HepG2 (cell line): ENCODE results near the gene POLR1C. TPM values are rescaled to one million over a fixed set of nuclear protein-coding genes. Genes with fewer than 3 reads are reported as not detected.
A peak's percentile ranks its signal among the peaks of the same experiment; 100 is the strongest.

Experiments used
- ATAD3A ChIP-seq: sonication (generic); formaldehyde crosslinking; IDR thresholded peaks from 2 replicates; pipeline ENCODE4 v1.4.0; 2020; ENCODE audit warnings: missing genetic modification reagents
- FLYWCH1 ChIP-seq: sonication (generic); formaldehyde crosslinking; IDR thresholded peaks from 2 replicates; pipeline ENCODE4 v1.8.1; 2023; ENCODE audit warnings: mild to moderate bottlenecking, missing genetic modification reagents
- HES4 ChIP-seq: sonication (generic); formaldehyde crosslinking; IDR thresholded peaks from 2 replicates; pipeline ENCODE4 v1.9.0; 2021; ENCODE audit warnings: mild to moderate bottlenecking, missing genetic modification reagents, borderline replicate concordance
- MIER3 ChIP-seq: IDR thresholded peaks from 2 replicates; pipeline ENCODE4 v1.6.1; 2016; ENCODE audit warnings: missing compliant biosample characterization, borderline replicate concordance
- POLR2G ChIP-seq: fragments of 200-400 bp; formaldehyde crosslinking; IDR thresholded peaks from 2 replicates; pipeline ENCODE4 v1.6.1; 2018; ENCODE audit warnings: mild to moderate bottlenecking, low read depth, low read length, moderate library complexity
- REST ChIP-seq, 2 experiments: IDR thresholded peaks; 2 replicates each; pipeline ENCODE4 v1.6.1; 2011 to 2012; ENCODE audit warnings: low read length in 2 of 2, borderline replicate concordance in 1 of 2, low read depth in 1 of 2, mild to moderate bottlenecking in 1 of 2, moderate library complexity in 1 of 2
- TBX2 ChIP-seq: sonication (generic); formaldehyde crosslinking; IDR thresholded peaks from 2 replicates; pipeline ENCODE4 v1.5.0; 2020; ENCODE audit warnings: missing genetic modification reagents, mild to moderate bottlenecking, borderline replicate concordance
- ZNF343 ChIP-seq: sonication (generic); formaldehyde crosslinking; IDR thresholded peaks from 2 replicates; pipeline ENCODE4 v1.4.0; 2020; ENCODE audit warnings: mild to moderate bottlenecking, missing genetic modification reagents
- ZNF747 ChIP-seq: sonication (generic); formaldehyde crosslinking; IDR thresholded peaks from 2 replicates; pipeline ENCODE4 v1.8.1; 2023; ENCODE audit warnings: missing genetic modification reagents, mild to moderate bottlenecking, borderline replicate concordance
- ZNF788 ChIP-seq: sonication (generic); formaldehyde crosslinking; IDR thresholded peaks from 2 replicates; pipeline ENCODE4 v1.5.0; 2020; ENCODE audit warnings: mild to moderate bottlenecking, missing genetic modification reagents, borderline replicate concordance
- polyA plus RNA-seq, 8 experiments: library from polyadenylated mRNA; depleted of rRNA in 3 of 8; stranded (reverse) in 7 of 8; unstranded in 1 of 8; fragments of >200 nt; fragmentation: Illumina TruSeq in 4 of 8; extraction: Trizol in 4 of 8; gene quantifications; 2 replicates each; pipeline versions ENCODE4 v1.2.1 to v1.2.3, GENCODE V29; 2011 to 2016; ENCODE audit warnings: low read depth in 4 of 8, missing spikeins in 1 of 8, mixed read lengths in 1 of 8; ENCODE audit not compliant: insufficient read depth in 1 of 8
- total RNA-seq, 5 experiments: library from RNA; depleted of rRNA; stranded (reverse); fragments of >200 nt; fragmentation: Illumina TruSeq; extraction: Trizol; gene quantifications; 2 replicates each; pipeline ENCODE4 v1.2.3, GENCODE V29; 2016; ENCODE audit warnings: low read depth in 1 of 5
- TF ChIP-seq, protein P1 (sequence below): sonication (generic); formaldehyde crosslinking; IDR thresholded peaks from 2 replicates; pipeline ENCODE4 v1.5.1; 2020; ENCODE audit warnings: mild to moderate bottlenecking, missing genetic modification reagents, moderate library complexity
- TF ChIP-seq, protein P2 (sequence below): sonication (generic); formaldehyde crosslinking; IDR thresholded peaks from 2 replicates; pipeline ENCODE4 v1.9.0; 2021; ENCODE audit warnings: missing genetic modification reagents, borderline replicate concordance
- TF ChIP-seq, protein P3 (sequence below): sonication (generic); formaldehyde crosslinking; IDR thresholded peaks from 2 replicates; pipeline ENCODE4 v1.5.0; 2020; ENCODE audit warnings: mild to moderate bottlenecking, low read depth, missing genetic modification reagents, borderline replicate concordance

The POLR1C gene
- total and polyA plus RNA-seq, 2 of the 13 experiments (the other 11 are each of a cell fraction or from before 2014, with no cell fraction given): 62.6 to 72.2 TPM

DNA sequence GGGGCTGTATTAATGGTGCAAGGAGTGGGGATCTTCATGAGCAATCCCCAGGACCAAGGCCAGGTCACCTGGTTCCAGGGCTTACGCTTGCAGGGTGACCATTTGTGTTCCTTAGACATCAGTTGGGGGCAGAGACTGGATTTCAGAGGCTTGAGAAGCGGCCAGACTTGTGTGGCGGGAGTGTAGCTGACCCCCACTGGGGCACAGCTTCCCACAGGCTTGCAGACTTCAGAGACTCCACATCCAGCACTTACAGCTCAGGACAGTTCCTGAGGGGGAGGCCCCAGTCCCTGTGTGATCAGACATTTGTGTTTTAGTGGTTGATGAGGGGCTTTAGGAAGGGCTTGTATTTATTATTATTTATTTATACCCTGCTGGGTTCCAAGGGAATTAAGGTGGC lies 24.2 kb upstream of the POLR1C start (continued):
- TF ChIP-seq, protein P1, sequence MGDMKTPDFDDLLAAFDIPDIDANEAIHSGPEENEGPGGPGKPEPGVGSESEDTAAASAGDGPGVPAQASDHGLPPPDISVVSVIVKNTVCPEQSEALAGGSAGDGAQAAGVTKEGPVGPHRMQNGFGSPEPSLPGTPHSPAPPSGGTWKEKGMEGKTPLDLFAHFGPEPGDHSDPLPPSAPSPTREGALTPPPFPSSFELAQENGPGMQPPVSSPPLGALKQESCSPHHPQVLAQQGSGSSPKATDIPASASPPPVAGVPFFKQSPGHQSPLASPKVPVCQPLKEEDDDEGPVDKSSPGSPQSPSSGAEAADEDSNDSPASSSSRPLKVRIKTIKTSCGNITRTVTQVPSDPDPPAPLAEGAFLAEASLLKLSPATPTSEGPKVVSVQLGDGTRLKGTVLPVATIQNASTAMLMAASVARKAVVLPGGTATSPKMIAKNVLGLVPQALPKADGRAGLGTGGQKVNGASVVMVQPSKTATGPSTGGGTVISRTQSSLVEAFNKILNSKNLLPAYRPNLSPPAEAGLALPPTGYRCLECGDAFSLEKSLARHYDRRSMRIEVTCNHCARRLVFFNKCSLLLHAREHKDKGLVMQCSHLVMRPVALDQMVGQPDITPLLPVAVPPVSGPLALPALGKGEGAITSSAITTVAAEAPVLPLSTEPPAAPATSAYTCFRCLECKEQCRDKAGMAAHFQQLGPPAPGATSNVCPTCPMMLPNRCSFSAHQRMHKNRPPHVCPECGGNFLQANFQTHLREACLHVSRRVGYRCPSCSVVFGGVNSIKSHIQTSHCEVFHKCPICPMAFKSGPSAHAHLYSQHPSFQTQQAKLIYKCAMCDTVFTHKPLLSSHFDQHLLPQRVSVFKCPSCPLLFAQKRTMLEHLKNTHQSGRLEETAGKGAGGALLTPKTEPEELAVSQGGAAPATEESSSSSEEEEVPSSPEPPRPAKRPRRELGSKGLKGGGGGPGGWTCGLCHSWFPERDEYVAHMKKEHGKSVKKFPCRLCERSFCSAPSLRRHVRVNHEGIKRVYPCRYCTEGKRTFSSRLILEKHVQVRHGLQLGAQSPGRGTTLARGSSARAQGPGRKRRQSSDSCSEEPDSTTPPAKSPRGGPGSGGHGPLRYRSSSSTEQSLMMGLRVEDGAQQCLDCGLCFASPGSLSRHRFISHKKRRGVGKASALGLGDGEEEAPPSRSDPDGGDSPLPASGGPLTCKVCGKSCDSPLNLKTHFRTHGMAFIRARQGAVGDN (CRISPR knock-in tag): peak; percentile 50
- TF ChIP-seq MIER3 (CRISPR knock-in tag) (no peak), FLYWCH1 (CRISPR knock-in tag) (no peak), HES4 (CRISPR knock-in tag) (0 out of 2 replicates have a peak, but pooled peaks have one; percentile 9), REST (IDR thresholded peaks at IDR 0.05; ENCODE audit: borderline replicate concordance in 1 of 2, low read depth in 1 of 2, low read length in 2 of 2) (peak in 1 of 2 experiments; percentile 69; a peak in 2 of 4 replicates), TBX2 (0 out of 2 replicates have a peak, but pooled peaks have one; percentile 25), ATAD3A (CRISPR knock-in tag) (no peak), ZNF343 (no peak), ZNF747 (CRISPR knock-in tag) (peak; percentile 26; the same call in 1 of the 2 replicates), ZNF788 (CRISPR knock-in tag) (no peak), POLR2G (0 out of 2 replicates have a peak, but pooled peaks have one; percentile 11)
- TF ChIP-seq, protein P2, sequence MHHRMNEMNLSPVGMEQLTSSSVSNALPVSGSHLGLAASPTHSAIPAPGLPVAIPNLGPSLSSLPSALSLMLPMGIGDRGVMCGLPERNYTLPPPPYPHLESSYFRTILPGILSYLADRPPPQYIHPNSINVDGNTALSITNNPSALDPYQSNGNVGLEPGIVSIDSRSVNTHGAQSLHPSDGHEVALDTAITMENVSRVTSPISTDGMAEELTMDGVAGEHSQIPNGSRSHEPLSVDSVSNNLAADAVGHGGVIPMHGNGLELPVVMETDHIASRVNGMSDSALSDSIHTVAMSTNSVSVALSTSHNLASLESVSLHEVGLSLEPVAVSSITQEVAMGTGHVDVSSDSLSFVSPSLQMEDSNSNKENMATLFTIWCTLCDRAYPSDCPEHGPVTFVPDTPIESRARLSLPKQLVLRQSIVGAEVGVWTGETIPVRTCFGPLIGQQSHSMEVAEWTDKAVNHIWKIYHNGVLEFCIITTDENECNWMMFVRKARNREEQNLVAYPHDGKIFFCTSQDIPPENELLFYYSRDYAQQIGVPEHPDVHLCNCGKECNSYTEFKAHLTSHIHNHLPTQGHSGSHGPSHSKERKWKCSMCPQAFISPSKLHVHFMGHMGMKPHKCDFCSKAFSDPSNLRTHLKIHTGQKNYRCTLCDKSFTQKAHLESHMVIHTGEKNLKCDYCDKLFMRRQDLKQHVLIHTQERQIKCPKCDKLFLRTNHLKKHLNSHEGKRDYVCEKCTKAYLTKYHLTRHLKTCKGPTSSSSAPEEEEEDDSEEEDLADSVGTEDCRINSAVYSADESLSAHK: no peak
- TF ChIP-seq, protein P3, sequence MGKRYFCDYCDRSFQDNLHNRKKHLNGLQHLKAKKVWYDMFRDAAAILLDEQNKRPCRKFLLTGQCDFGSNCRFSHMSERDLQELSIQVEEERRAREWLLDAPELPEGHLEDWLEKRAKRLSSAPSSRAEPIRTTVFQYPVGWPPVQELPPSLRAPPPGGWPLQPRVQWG (CRISPR knock-in tag): no peak
